Measurements from ENCODE around the gene OR14A16. TPM values are rescaled to one million over a fixed set of nuclear protein-coding genes. Genes with fewer than 3 reads are reported as not detected.

OR14A16 gene
- total RNA-seq, 1 experiment from 2014 or later: 0.15 TPM

- Histone ChIP-seq H2BK5ac (ENCODE audit: insufficient read length, low read length) (no peak overlapping the region), H3K23me2 (ENCODE audit: insufficient read length, low read depth, low read length, poor library complexity, severe bottlenecking) (no peaks in the 10 kb centered on the region), H2BK120ac (ENCODE audit: low read depth, low read length, poor library complexity, severe bottlenecking) (no peak overlapping the region), H3K27me3 (ENCODE audit: insufficient read depth, low read length) (no peaks in the 10 kb centered on the region), H3K18ac (ENCODE audit: insufficient read length, low read depth, low read length) (no peak overlapping the region), H2BK20ac (ENCODE audit: low read depth, low read length, poor library complexity, severe bottlenecking) (no peak overlapping the region), H4K20me1 (ENCODE audit: control insufficient read depth, insufficient read depth, insufficient read length) (no peaks in the 10 kb centered on the region), H3K27ac (ENCODE audit: insufficient read length, low read depth, low read length) (no peak overlapping the region), H3K79me1 (ENCODE audit: insufficient read depth, low read depth, low read length, poor library complexity, severe bottlenecking) (no peaks in the 10 kb centered on the region), H3K4ac (ENCODE audit: low read depth, low read length) (no peak overlapping the region), H3K9ac (ENCODE audit: extremely low read depth, insufficient read length, low read length) (no peak overlapping the region), H2AK5ac (ENCODE audit: insufficient read length, low read length) (no peak overlapping the region), H3K4me1 (ENCODE audit: insufficient read depth, low read length) (no peaks in the 10 kb centered on the region), H2BK15ac (ENCODE audit: low read depth, low read length) (no peak overlapping the region), H3K79me2 (ENCODE audit: insufficient read depth, low read length) (no peaks in the 10 kb centered on the region), H3K23ac (ENCODE audit: insufficient read length, low read depth, low read length) (no peak overlapping the region), H3K56ac (ENCODE audit: insufficient read length, low read depth, low read length) (no peak overlapping the region), H4K5ac (ENCODE audit: insufficient read length, low read depth, low read length) (no peak overlapping the region), H3T11ph (ENCODE audit: low read length) (no peak overlapping the region), H3K9me3 (ENCODE audit: control insufficient read depth, low read depth, low read length) (peaks cover 34% of the 10 kb centered on the region), H2BK12ac (ENCODE audit: insufficient read length, low read depth, low read length) (no peak overlapping the region), H2AFZ (ENCODE audit: low read length) (no peak overlapping the region), H4K91ac (ENCODE audit: insufficient read length, low read depth, low read length) (no peak overlapping the region), H4K8ac (replicated peaks; ENCODE audit: insufficient read length, low read depth, low read length) (no peak overlapping the region), H3K14ac (ENCODE audit: insufficient read depth, low read length) (no peak overlapping the region), H3K4me2 (ENCODE audit: insufficient read depth, insufficient read length, low read length) (no peak overlapping the region)
- DNase-seq: no peak
- Mint-ChIP-seq H3K27me3 (ENCODE audit: low read depth) (no peaks in the 10 kb centered on the region), H3K4me1 (0 out of 4 replicates have a peak, but pooled peaks cover 0 to 2% of the 10 kb centered on the region in 2 experiments), H3K9me3 (peaks cover 40 to 50% of the 10 kb centered on the region in 2 experiments), H3K4me3 (no peak overlapping the region), H3K36me3 (ENCODE audit: insufficient read depth in 1 of 3, low read depth in 3 of 3) (no peaks in the 10 kb centered on the region; a peak in 1 of 7 replicates), H3K27ac (no peak overlapping the region)
- TF ChIP-seq CTCF (conservative IDR thresholded peaks at IDR 0.05): no peak
- WGBS (ENCODE audit: extremely low coverage, insufficient read length, low lambda C conversion rate): no CpG with 5 or more reads among the region's 2 CpGs
Measured at GRCh38 chr1:247840818-247841217, 16.9 kb upstream of the OR14A16 start.

All from H9 (cell line).